Heart left ventricle (tissue), 13 donors: Measurements from ENCODE around the gene TSPAN33.

Experiments used
- CTCF ChIP-seq, 12 donors: fragments of 200-600 bp; sonication (generic) in 4 of 12; IDR thresholded peaks; one replicate each; pipeline versions ENCODE4 v1.5.0 to v1.8.0; 2018 to 2022; ENCODE audit warnings: antibody characterized with exemption in 12 of 12, mild to moderate bottlenecking in 5 of 12
- POLR2A ChIP-seq, 2 donors: fragments of 450-650 bp; IDR thresholded peaks; one replicate each; pipeline ENCODE4 v1.6.1; 2017; ENCODE audit warnings: antibody characterized with exemption in 2 of 2, mild to moderate bottlenecking in 2 of 2, moderate library complexity in 2 of 2
- donor health status: ischemic (EF 13 %, LVEDD 7.1; RV severe dilation, severe dysfunction).
- donor health status: DM: no; HTN: yes; CAD: no.
- donor health status: DM: no; HTN: no; CAD: no.
- donor health status: ischemic (EF 25% LVEDD 6.9; RV normal size, moderate dysfunction).
- donor health status: ischemic (EF 25% LVEDD 5.7; RV mildly dilated, moderate dysfunction).
- donor health status: ischemic (EF 35%, LVEDD 5.7; RV mildly dilated, moderate dysfunction).
- donor health status: nonischemic (EF 11% LVEDD 7.7; RV severe dilation, severe dysfunction).
- donor health status: DM: yes; HTN: yes; CAD: no.
- donor health status: PGD.
- donor health status: ischemic (EF 29% LVEDD 5.4; RV normal size, mild dysfunction).
- donor health status: nonischemic (EF 23%, LVEDD 6.1; RV moderate dilation, normal function).

DNA sequence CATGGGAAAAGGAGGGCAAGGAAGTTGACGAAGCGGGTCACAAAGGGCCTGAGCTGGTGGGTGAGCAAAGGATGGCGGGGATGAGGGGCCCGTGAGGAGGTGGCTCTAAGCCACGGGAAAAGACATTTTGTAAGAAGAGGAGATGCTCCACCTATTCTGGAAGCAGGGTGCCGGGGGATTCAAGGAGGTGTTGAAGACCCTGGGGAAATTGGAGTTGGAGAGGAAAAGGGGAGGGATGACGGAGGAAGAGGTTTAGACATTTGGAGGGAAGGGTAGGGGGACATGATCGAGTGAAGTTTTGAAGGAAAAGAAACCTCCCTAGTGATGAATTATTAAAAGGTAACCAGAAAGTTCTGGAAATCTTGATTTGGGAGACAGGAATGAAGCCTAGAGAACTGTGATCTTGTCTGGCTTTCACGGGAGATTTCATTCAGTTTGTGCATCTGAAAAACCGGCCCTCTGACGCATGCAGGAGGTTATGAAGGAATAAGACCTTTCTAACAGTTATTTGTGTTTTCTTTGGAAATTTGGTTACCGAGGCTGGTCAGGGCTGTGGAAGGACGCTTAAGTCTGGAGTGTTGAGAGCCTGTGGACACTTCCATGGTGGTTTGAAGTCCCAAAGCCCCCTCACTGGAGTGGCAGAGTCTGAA lies 45.3 kb downstream of the TSPAN33 start:
- TF ChIP-seq CTCF (IDR thresholded peaks at IDR 0.05): no peak
- no peak for TF ChIP-seq POLR2A (IDR thresholded peaks at IDR 0.05)
